Measurements from ENCODE around the gene TOM1.

- TF ChIP-seq REST (IDR thresholded peaks at IDR 0.05; ENCODE audit: insufficient read depth in 1 of 2, low read depth in 2 of 2, low read length in 2 of 2), result no peak
- TF ChIP-seq POLR2AphosphoS5 (IDR thresholded peaks at IDR 0.05; ENCODE audit: low read depth, low read length), result no peak
- no peak for TF ChIP-seq SIN3A (IDR thresholded peaks at IDR 0.05; ENCODE audit: borderline replicate concordance, insufficient read depth, low read length)
- no peak for TF ChIP-seq TAF1 (IDR thresholded peaks at IDR 0.05; ENCODE audit: borderline replicate concordance, insufficient read depth, low read length)
- no peak for TF ChIP-seq FOXP2 (optimal IDR thresholded peaks at IDR 0.05; ENCODE audit: borderline replicate concordance, extremely low read depth, extremely low read length, insufficient read depth)
These were observed 35.8 kb downstream of the TOM1 start for GRCh38 chr22:35335468-35335867.

Measured in PFSK-1 (cell line).